Stimulated activated naive CD8-positive, alpha-beta T cell treated with anti-CD3 and anti-CD28 coated beads, Interleukin-15, amount 100 ng/mL, for 72 hours (primary cell): ENCODE data around the gene OXT.
A peak's percentile ranks its signal among the peaks of the same experiment; 100 is the strongest.
"Not testable (repeated sequence)": the region's sequence is repeated elsewhere in the genome, so short reads cannot be mapped to it uniquely, and the experiment has no call there.

ENCODE experiments used
- ATAC-seq: fragments of 150-1000 bp; cut with Tn5 transposase; 2 replicates; pipeline ENCODE4 v1.10.0; 2021; ENCODE audit warnings: mild to moderate bottlenecking, moderate library complexity
- DNase-seq, 2 donors: peaks; one replicate each; pipeline ENCODE4 v3.0.0; 2021 to 2022
- H3K27ac Mint-ChIP-seq, 2 donors: one replicate each; pipeline ENCODE4 v1.8.0; 2022; ENCODE audit warnings: mild to moderate bottlenecking in 2 of 2, mixed read lengths in 2 of 2, moderate library complexity in 2 of 2
- H3K27me3 Mint-ChIP-seq: one replicate; pipeline ENCODE4 v1.8.0; 2022; ENCODE audit warnings: mixed read lengths
- H3K4me1 Mint-ChIP-seq: one replicate; pipeline ENCODE4 v1.8.0; 2022; ENCODE audit warnings: mild to moderate bottlenecking, mixed read lengths
- H3K4me3 Mint-ChIP-seq, 2 donors: one replicate each; pipeline ENCODE4 v1.8.0; 2022; ENCODE audit warnings: mild to moderate bottlenecking in 2 of 2, mixed read lengths in 2 of 2, moderate library complexity in 1 of 2
- H3K9me3 Mint-ChIP-seq, 2 donors: one replicate each; pipeline ENCODE4 v1.8.0; 2022; ENCODE audit warnings: mixed read lengths in 2 of 2

OXT gene

DNA sequence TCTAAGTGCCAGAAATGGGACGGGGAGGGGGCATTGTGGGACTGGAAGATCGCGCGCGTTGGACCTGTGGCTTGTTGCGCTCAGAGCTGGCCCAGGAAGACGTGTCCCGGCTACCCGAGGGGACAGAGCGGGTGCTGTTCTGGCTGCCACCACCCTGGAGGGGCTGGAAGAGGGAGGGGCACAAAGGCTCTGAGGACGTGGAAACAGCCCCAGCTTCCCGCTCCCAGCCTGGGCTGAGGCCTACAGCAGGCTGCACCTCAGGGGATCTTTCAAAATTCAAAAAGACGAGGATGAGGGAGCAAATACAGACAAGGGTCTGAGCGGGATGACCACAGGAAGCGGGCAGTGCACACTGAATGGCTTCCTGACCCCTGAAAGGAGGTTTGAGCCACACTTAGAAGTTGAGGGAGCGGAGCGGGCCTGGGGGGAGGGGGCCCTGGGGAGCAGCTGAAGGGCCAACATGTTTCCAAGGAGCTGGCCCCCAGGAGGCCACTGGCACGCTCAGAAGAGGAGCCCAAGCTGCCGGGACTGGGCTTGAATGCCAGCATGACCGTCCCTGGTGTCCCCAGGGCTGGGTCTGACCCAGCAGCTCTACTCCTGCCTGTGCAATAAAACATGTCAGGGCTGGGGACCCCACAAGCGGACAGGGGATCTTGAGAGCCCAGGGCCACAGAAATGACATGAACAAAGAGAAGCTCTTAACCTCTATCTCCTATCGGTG lies 1.3 kb downstream of the OXT start:
- Mint-ChIP-seq H3K4me1 (peaks cover 38% of the 10 kb centered on the region), H3K9me3 (no peaks in the 10 kb centered on the region), H3K4me3 (peak overlapping the region; percentile 82 to 86), H3K27ac (peak overlapping the region; percentile 73 to 88), H3K27me3 (peaks cover 6% of the 10 kb centered on the region)
- no peak for DNase-seq
- ATAC-seq, result no peak

DNA sequence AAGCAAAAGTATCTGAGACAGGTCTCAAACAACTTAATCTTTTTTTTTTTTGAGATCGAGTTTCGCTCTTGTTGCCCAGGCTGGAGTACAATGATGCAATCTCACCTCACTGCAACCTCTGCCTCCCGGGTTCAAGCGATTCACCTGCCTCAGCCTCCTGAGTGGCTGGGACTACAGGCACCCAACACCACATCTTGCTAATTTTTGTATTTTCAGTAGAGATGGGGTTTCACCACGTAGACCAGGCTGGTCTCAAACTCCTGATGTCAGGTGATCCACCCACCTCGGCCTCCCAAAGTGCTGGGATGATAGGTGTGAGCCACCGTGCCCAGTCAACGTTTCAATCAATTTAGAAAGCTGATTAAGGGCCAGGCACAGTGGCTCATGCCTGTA lies 1.8 kb downstream of the OXT start:
- H3K27ac Mint-ChIP-seq, result peak overlapping the region in 1 of 2 donors; percentile 69
- ATAC-seq, H3K9me3 Mint-ChIP-seq, H3K27me3 Mint-ChIP-seq: not testable (repeated sequence)
- H3K4me3 Mint-ChIP-seq, result peak overlapping the region in 1 of 2 donors; percentile 20
- peak in 1 of 2 donors; percentile 40 for DNase-seq
- H3K4me1 Mint-ChIP-seq, result peaks cover 42% of the 10 kb centered on the region

DNA sequence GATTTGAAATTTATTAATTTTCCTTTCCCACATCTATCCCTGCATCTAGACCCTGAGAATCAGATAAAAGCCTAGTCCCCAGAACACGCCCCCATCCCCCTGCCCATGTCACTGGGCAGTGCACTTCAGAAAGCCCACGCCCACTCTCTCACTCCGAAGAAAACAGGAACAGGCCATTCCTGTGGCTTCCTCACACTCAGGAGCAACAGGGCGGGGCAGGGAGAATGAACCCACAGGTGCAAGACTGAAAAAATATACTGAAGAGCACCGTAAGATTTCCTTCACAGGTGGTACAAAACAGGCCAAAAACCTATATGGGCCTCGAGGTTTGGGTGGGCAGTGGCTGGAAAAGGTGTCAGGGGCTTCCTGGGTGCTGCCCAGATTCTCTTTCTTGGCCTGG lies 3.4 kb downstream of the OXT start:
- Mint-ChIP-seq H3K27ac (no peak overlapping the region), H3K9me3 (no peaks in the 10 kb centered on the region), H3K4me3 (no peak overlapping the region), H3K27me3 (peaks cover 14% of the 10 kb centered on the region), H3K4me1 (peaks cover 42% of the 10 kb centered on the region)
- no peak for ATAC-seq
- DNase-seq, result no peak

DNA sequence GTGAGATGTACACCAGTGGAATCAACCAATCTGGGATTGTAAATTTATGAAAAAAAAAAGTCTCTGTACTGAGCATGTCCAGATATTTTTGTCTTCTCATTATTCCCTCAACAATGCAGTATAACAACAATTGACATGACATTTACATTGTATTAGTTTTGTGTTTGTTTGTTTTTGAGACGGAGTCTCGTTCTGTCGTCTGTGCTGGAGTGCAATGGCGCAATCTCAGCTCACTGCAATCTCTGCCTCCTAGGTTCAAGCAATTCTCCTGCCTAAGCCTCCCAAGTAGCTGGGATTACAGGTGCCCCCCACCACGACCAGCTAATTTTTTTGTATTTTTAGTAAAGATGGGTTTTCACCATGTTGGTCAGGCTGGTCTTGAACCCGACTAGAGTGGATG lies 3.9 kb downstream of the OXT start:
- not testable (repeated sequence) for H3K9me3 Mint-ChIP-seq, H3K27ac Mint-ChIP-seq, H3K4me3 Mint-ChIP-seq, ATAC-seq, DNase-seq
- peaks cover 19% of the 10 kb centered on the region for H3K27me3 Mint-ChIP-seq
- peaks cover 42% of the 10 kb centered on the region for H3K4me1 Mint-ChIP-seq

DNA sequence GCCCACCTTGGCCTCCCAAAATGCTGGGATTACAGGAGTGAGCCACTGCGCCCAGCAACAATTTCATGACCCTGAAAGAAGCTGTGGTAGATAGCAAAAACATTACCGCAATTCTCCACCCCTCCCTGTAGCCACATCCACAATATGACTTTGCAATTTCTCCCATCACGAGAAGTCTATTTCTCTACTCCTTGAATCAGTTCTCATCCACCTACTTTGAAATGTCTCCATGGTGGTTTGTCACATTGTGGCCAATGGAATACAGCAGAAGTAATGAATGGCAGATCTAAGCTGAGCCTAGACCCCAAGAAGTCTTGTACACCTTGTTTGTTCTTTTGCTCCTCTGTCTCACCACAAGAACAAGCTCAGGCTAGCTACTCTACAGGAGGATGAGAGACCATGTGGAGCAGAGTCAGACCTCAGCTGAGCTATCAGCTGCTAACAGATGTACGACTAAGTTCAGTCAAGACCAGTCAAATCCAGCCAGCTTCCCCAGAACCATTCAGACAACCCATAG lies 6.3 kb downstream of the OXT start:
- Mint-ChIP-seq H3K9me3 (no peaks in the 10 kb centered on the region), H3K4me1 (peaks cover 30% of the 10 kb centered on the region), H3K27me3 (peaks cover 37% of the 10 kb centered on the region), H3K4me3 (peak overlapping the region; percentile 25 to 50), H3K27ac (no peak overlapping the region)
- no peak for DNase-seq
- peak; percentile 33 for ATAC-seq

DNA sequence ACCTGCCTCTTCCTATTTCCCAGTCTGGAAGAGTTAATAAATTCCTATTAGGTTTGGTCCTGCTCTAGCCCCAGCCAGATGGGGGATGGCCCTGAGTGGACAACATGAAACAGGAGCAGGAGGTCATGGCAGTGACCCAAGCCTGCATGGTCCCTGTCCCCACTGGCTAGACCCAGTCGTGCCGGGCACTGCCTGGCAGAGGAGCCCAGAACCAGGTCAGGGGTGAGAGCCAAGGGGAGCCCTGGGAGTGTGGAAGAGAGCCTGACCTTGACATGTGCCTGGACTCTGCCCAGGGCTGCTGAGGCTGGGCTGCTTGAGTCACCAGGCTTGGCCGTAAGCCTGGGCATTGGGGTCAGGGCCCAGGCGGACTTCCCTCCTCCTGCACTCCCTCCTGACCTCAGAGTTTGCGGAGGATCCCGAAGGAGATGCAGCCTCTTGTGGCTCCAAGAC lies 9.5 kb downstream of the OXT start:
- no peaks in the 10 kb centered on the region for H3K9me3 Mint-ChIP-seq
- H3K27me3 Mint-ChIP-seq, result peaks cover 59% of the 10 kb centered on the region

DNA sequence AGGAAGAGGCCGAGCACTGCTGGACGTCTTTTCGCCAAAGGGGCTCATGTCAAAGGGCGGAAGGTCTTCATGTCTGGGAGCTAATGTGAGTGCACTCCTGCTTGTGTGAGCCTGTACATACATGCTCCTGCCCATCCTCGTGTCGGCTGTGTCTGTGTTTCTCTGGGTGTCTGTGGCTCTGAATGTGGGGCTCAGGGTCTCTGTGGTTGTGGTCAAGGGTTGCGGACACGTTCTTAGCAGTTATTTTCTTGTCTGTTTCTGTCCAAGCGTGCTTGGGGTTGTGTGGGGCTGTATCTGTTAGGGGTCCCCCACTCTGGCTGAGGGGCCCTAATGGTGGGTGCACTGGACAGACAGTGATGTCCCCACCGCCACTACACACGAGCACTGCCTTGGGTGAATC lies 10.2 kb downstream of the OXT start:
- no peaks in the 10 kb centered on the region for H3K9me3 Mint-ChIP-seq
- no peak overlapping the region for H3K27ac Mint-ChIP-seq
- ATAC-seq (no peak), DNase-seq (no peak)
- no peak overlapping the region for H3K4me3 Mint-ChIP-seq
- H3K4me1 Mint-ChIP-seq, result peaks cover 38% of the 10 kb centered on the region
- peaks cover 59% of the 10 kb centered on the region for H3K27me3 Mint-ChIP-seq

More for the DNA sequence above, 9.5 kb downstream of the OXT start:
- H3K4me3 Mint-ChIP-seq, result no peak overlapping the region
- H3K4me1 Mint-ChIP-seq, result peaks cover 40% of the 10 kb centered on the region
- no peak for ATAC-seq
- no peak overlapping the region for H3K27ac Mint-ChIP-seq
- no peak for DNase-seq

DNA sequence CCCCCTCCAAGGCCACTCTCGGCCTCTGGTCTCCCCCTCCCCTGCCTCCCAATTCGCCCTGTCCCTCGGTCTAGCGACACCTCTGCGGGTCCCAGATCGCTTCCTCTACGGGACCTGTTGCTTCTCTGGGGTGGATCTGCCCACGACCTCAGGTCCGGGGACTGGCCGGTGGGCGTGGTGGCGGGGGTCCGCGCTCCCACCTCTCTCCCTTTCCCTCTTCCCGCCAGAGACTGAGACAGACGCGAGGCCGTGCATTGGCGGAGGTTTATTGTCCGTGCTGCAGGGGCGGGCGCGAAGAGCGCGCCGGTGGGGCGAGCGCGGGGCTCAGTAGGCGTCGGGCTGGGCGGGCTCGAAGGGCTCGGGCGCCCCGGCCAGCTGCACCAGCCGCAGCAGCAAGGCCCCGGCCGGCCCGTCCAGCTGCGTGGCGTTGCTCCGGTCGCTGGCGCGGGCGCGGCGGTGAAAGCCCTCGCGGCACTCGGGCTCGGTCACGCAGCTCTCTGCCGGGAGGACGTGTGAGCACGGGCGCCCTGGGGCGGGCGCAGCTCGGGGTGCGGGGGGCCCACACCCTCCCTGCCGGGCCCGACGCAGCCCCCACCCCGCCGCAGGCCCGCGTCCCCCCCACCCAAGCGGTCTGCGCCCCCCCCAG lies 11.0 kb downstream of the OXT start:
- DNase-seq, result no peak
- peaks cover 30% of the 10 kb centered on the region for H3K4me1 Mint-ChIP-seq
- H3K9me3 Mint-ChIP-seq, result no peaks in the 10 kb centered on the region
- peak; percentile 67 for ATAC-seq
- H3K27me3 Mint-ChIP-seq, result peaks cover 59% of the 10 kb centered on the region
- peak overlapping the region; percentile 54 to 68 for H3K4me3 Mint-ChIP-seq
- no peak overlapping the region for H3K27ac Mint-ChIP-seq

DNA sequence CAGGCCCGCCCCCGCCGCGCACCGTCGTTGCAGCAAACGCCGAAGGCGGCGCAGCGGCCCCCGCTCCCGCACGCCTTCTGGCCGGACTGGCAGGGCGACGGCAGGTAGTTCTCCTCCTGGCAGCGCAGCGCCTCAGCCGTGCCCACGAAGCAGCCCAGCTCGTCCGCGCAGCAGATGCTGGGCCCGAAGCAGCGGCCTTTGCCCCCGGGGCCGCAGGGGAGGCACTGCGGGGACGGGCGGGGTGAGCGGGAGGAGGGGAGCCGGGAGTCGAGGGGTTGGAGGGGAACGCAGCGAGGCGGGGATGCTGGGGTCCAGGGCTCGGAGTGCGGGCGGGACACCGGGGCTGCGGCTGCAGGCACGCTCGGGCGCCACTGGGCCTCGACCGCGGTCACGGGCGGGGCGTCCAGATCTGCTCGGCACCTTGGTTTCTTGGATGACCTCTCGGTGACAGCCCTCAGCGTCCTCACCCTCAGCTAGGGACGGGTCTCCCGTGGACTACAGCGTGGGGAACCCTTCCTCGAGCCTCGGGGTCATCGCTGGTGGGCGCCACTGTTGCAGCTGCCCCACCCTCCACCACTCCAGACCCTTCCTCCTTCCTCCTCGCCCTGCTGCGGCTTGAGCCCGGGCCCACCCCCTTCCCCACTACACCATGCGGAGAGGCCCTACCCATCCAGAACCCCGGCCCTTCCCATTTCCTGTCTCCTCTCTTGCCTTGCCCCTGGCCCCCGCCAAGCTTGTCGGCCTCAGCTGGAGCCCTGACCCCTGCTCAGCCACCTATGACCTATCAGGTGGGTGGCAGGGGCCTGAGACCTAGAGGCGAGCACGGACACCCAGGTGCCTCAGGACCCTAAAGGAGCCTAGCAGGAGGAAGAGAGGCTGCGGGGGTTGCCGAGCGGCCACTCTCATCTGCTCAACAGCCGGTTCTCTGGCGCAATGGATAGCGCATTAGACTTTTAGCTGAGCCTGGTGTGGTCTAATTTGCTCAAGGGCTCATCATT lies 11.8 kb downstream of the OXT start:
- peaks cover 24% of the 10 kb centered on the region for H3K4me1 Mint-ChIP-seq
- H3K27me3 Mint-ChIP-seq, result peaks cover 59% of the 10 kb centered on the region
- no peak overlapping the region for H3K27ac Mint-ChIP-seq
- peak; percentile 50 for ATAC-seq
- peak overlapping the region; percentile 44 to 81 for H3K4me3 Mint-ChIP-seq
- no peaks in the 10 kb centered on the region for H3K9me3 Mint-ChIP-seq
- no peak for DNase-seq

DNA sequence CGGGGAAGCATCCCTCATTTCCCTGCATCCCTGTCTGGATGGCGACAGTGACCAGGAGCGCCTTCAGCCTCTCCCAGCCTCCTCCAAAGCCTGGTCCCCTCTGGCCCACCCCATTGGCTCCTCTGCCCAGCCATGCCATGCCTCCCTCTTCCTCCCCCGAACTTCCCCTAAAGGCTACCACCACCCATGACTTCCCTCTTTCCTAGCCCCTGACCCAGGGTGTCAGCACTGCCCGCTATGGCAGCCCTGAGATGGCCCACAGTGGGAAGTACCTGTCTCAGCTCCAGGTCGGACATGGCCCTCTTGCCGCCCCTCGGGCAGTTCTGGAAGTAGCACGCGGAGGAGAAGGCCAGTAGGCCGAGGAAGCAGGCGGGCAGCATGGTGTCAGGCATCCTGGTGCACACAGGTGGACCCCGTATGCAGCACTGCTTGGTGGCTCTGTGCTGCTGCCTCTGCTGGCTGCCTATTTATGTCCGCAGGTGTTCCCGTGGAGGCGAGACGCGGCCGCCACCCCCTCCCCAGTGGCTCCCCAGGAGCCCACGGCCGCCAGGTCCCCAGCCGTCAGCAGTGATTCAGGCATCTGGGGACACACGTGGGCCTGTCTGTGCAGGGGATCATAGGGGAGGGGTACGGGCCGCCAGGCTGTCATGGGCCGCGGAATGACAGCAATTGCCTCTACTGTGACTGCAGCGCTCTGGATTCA lies 13.0 kb downstream of the OXT start, which contains the start of gene AVP:
Gene AVP, minus strand, starts transcription at position 442 of the 703 bp plus-strand sequence. Its CDS starts 50 bp downstream, at position 392.
- Mint-ChIP-seq H3K4me3 (peak within 1 kb of the TSS; percentile 44 to 81), H3K27ac (peak within 1 kb of the TSS in 1 of 2 donors; percentile 27), H3K4me1 (peaks cover 24% of the 10 kb centered on the region), H3K9me3 (no peaks in the 10 kb centered on the region), H3K27me3 (peaks cover 51% of the 10 kb centered on the region)
- no peak for DNase-seq
- ATAC-seq, result no peak

DNA sequence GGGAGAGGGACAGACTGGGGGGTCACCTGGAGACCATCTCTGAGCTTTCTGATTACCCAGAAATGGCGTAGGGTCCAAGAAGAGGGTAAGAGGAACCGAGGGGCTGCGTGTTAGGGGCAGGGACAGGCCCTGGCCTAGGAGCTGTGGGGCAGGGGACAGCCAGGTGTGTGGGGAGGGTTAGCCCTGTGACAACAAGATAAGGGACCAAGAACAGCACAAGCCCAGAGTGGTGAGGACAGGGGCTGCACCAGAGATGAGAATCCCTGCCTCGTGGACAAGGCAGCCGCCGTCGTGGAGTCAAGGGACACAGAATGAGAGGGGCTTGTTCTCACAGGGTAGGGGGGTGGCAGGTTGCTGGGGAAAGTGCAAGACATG lies 13.6 kb downstream of the OXT start:
- Mint-ChIP-seq H3K9me3 (no peaks in the 10 kb centered on the region), H3K4me3 (no peak overlapping the region), H3K27ac (peak overlapping the region in 1 of 2 donors; percentile 27), H3K4me1 (peaks cover 25% of the 10 kb centered on the region), H3K27me3 (peaks cover 49% of the 10 kb centered on the region)
- ATAC-seq (no peak), DNase-seq (no peak)

DNA sequence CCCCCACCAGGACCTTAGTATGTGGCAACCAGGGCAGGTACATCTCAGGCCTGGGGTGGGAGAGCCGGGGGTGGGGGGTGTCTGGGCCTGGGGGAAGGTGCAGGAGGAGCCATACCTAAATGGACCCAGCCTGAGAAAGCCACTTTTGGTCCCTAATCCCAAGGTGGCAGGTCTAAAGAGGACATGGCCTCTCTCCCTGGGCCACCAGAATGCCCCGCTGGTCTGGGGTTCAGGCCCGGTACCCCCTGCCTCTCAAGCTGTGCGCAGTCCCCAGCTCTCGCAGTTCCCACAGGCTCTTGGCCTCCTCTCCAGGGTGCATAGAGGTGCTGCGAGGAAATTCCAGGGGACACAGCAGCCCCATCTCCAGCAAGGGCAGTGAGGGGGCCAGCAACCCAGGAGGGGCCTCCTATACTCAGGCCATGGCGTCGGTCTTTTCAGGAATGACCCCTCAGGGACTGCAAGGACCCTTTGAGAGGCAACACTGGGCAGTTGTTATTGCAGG lies 14.2 kb downstream of the OXT start:
- ATAC-seq, result no peak
- Mint-ChIP-seq H3K27ac (no peak overlapping the region), H3K9me3 (no peaks in the 10 kb centered on the region), H3K27me3 (peaks cover 43% of the 10 kb centered on the region), H3K4me3 (no peak overlapping the region), H3K4me1 (peaks cover 31% of the 10 kb centered on the region)
- no peak for DNase-seq

DNA sequence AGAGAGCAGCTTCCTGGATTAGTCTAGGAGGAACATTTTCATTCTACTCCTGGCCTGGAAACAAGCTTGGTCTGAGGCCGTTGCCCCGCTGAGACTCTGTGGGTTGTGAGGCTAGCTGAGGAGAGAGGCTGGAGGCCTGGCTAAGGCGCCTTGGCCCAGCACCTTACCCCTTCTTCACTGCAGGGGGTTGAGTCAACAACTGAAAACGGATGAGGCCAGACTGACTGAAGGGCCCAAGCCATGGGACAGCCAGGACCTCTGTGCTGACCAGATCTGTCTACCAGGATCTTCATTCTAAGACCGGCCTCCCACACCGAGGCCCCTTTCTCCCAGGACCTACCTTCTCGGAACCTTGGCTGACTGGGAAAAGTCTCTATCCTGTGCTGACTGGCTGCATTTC lies 16.6 kb downstream of the OXT start:
- H3K9me3 Mint-ChIP-seq, result no peaks in the 10 kb centered on the region
- H3K4me3 Mint-ChIP-seq, result no peak overlapping the region
- DNase-seq, result no peak
- H3K27me3 Mint-ChIP-seq, result peaks cover 22% of the 10 kb centered on the region
- H3K27ac Mint-ChIP-seq, result no peak overlapping the region
- peaks cover 41% of the 10 kb centered on the region for H3K4me1 Mint-ChIP-seq
- no peak for ATAC-seq

DNA sequence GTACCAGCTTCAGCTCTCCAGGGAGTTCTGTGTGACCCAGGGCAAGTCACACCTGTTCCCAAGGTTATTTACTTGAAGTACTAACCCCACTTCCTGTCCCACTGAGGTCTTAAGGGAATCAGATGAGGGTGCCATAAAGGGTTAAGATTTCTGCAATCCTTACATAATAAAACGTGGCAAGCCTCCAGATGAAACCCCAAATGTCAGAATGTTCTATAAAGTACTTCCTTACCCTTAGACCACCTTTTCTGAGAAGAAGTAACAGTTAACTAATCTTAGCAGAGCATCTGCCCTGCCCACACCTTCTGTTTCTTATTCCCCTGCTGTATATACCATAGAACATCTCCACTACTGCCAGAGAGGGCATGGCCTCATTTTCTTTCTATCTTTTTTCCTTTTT lies 19.1 kb downstream of the OXT start:
- ATAC-seq, result no peak
- Mint-ChIP-seq H3K27ac (no peak overlapping the region), H3K27me3 (no peaks in the 10 kb centered on the region)

More for the DNA sequence above, 19.1 kb downstream of the OXT start:
- Mint-ChIP-seq H3K4me1 (peaks cover 32% of the 10 kb centered on the region), H3K4me3 (no peak overlapping the region), H3K9me3 (no peaks in the 10 kb centered on the region)
- DNase-seq, result no peak
